Ascending aorta (tissue), 2 donors: ENCODE results near the gene TMPRSS3. TPM values are rescaled to one million over a fixed set of nuclear protein-coding genes. Genes with fewer than 3 reads are reported as not detected.

ENCODE experiments used
- DNase-seq, 2 donors: peaks; one replicate each; pipeline ENCODE4 v3.0.0-alpha.2; 2019; ENCODE audit warnings: low spot score in 2 of 2
- H3K27ac ChIP-seq, 2 donors: fragments of 200-600 bp; sonication (generic); one replicate each; pipeline ENCODE4 v1.5.1; 2016 to 2017; ENCODE audit warnings: mild to moderate bottlenecking in 1 of 2
- H3K27me3 ChIP-seq: fragments of 200-600 bp; sonication (generic); one replicate; pipeline ENCODE4 v1.5.1; 2017
- H3K36me3 ChIP-seq, 2 donors: fragments of 200-600 bp; sonication (generic); one replicate each; pipeline ENCODE4 v1.5.1; 2016
- H3K4me1 ChIP-seq, 2 donors: fragments of 200-600 bp; sonication (generic); one replicate each; pipeline ENCODE4 v1.5.1; 2016 to 2017; ENCODE audit warnings: mild to moderate bottlenecking in 1 of 2
- H3K4me3 ChIP-seq, 2 donors: fragments of 200-600 bp; sonication (generic); one replicate each; pipeline ENCODE4 v1.5.1; 2016 to 2017; ENCODE audit warnings: mild to moderate bottlenecking in 1 of 2
- H3K9me3 ChIP-seq, 2 donors: fragments of 200-600 bp; sonication (generic); one replicate each; pipeline ENCODE4 v1.5.1; 2016
- CTCF ChIP-seq, 3 experiments: fragments of 200-600 bp in 2 of 3; fragments of 450-650 bp in 1 of 3; sonication (generic) in 2 of 3; IDR thresholded peaks; one replicate each; pipeline ENCODE4 v1.5.1; 2016 to 2019; ENCODE audit warnings: antibody characterized with exemption in 3 of 3, mild to moderate bottlenecking in 1 of 3, moderate library complexity in 1 of 3
- intact Hi-C: fragments of 100-400 bp; cut with DNase I; formaldehyde crosslinking; loops from one replicate; pipeline ENCODE4 v1.15.1; 2023
- total RNA-seq: library from RNA; depleted of rRNA; stranded (reverse); fragments of >200 nt; gene quantifications from one replicate; pipeline ENCODE4 v1.1.0, GENCODE V29; 2016

The TMPRSS3 gene
- total RNA-seq, 1 donor from 2014 or later, result not detected

- peaks cover 0 to 10% of the 10 kb centered on the region in 2 donors for H3K9me3 ChIP-seq
- H3K4me1 ChIP-seq, result no peaks in the 10 kb centered on the region
- H3K4me3 ChIP-seq, result no peak overlapping the region
- intact Hi-C loops, result no loop called here
- TF ChIP-seq CTCF (IDR thresholded peaks at IDR 0.05), result no peak
- no peak for DNase-seq
- no peaks in the 10 kb centered on the region for H3K36me3 ChIP-seq
- no peaks in the 10 kb centered on the region for H3K27me3 ChIP-seq
- no peak overlapping the region for H3K27ac ChIP-seq
These were observed 9.7 kb downstream of the TMPRSS3 start for GRCh38 chr21:42386034-42386591.

GRCh38 chr21:42385619-42386018 lies 10.2 kb downstream of the TMPRSS3 start:
- Histone ChIP-seq H3K27me3 (no peaks in the 10 kb centered on the region), H3K36me3 (no peaks in the 10 kb centered on the region), H3K27ac (no peak overlapping the region), H3K4me3 (no peak overlapping the region), H3K4me1 (no peaks in the 10 kb centered on the region), H3K9me3 (peaks cover 0 to 10% of the 10 kb centered on the region in 2 donors)
- no peak for DNase-seq
- intact Hi-C loops, result no loop called here
- TF ChIP-seq CTCF (IDR thresholded peaks at IDR 0.05), result no peak

- intact Hi-C loops, result no loop called here
- H3K36me3 ChIP-seq, result no peaks in the 10 kb centered on the region
- TF ChIP-seq CTCF (IDR thresholded peaks at IDR 0.05), result no peak
- no peak overlapping the region for H3K4me3 ChIP-seq
- no peaks in the 10 kb centered on the region for H3K4me1 ChIP-seq
- H3K27ac ChIP-seq, result no peak overlapping the region
- H3K27me3 ChIP-seq, result no peaks in the 10 kb centered on the region
- peaks cover 0 to 10% of the 10 kb centered on the region in 2 donors for H3K9me3 ChIP-seq
- no peak for DNase-seq
These were observed 10.9 kb downstream of the TMPRSS3 start for GRCh38 chr21:42384989-42385388.

GRCh38 chr21:42384156-42384945 lies 11.5 kb downstream of the TMPRSS3 start:
- peaks cover 0 to 10% of the 10 kb centered on the region in 2 donors for H3K9me3 ChIP-seq
- no peaks in the 10 kb centered on the region for H3K27me3 ChIP-seq
- no peak for DNase-seq
- no peaks in the 10 kb centered on the region for H3K4me1 ChIP-seq
- intact Hi-C loops, result no loop called here
- H3K36me3 ChIP-seq, result no peaks in the 10 kb centered on the region
- no peak overlapping the region for H3K4me3 ChIP-seq
- no peak for TF ChIP-seq CTCF (IDR thresholded peaks at IDR 0.05)
- no peak overlapping the region for H3K27ac ChIP-seq

GRCh38 chr21:42383331-42383730 lies 12.5 kb downstream of the TMPRSS3 start:
- Histone ChIP-seq H3K4me1 (no peaks in the 10 kb centered on the region), H3K9me3 (peaks cover 0 to 10% of the 10 kb centered on the region in 2 donors), H3K4me3 (no peak overlapping the region), H3K27me3 (no peaks in the 10 kb centered on the region), H3K36me3 (no peaks in the 10 kb centered on the region), H3K27ac (no peak overlapping the region)
- no peak for DNase-seq
- TF ChIP-seq CTCF (IDR thresholded peaks at IDR 0.05), result no peak
- intact Hi-C loops, result no loop called here
